Bone marrow (tissue), 2 donors: Measurements from ENCODE around the gene XRCC6.
"Not testable (repeated sequence)": the region's sequence is repeated elsewhere in the genome, so short reads cannot be mapped to it uniquely, and the experiment has no call there.

Experiments used
- DNase-seq, 2 donors: peaks; one replicate each; lab custom pipeline; 2025; lab: John Stamatoyannopoulos, UW

XRCC6 gene

GRCh38 chr22:41650821-41651220 is 29.7 kb downstream of the XRCC6 start:
- DNase-seq: no peak

GRCh38 chr22:41654322-41654721 is 33.2 kb downstream of the XRCC6 start:
- DNase-seq: no peak

- DNase-seq: no peak
These were observed 35.5 kb downstream of the XRCC6 start for GRCh38 chr22:41656556-41656955.

- DNase-seq: no peak
These were observed 36.6 kb downstream of the XRCC6 start for GRCh38 chr22:41657709-41658108.

GRCh38 chr22:41658869-41659268 is 37.8 kb downstream of the XRCC6 start:
- no peak for DNase-seq

GRCh38 chr22:41659941-41660340 is 38.8 kb downstream of the XRCC6 start:
- no peak for DNase-seq

- DNase-seq: no peak
These were observed 39.3 kb downstream of the XRCC6 start for GRCh38 chr22:41660416-41660815.

- no peak for DNase-seq
These were observed 40.0 kb downstream of the XRCC6 start for GRCh38 chr22:41661088-41661487.

- no peak for DNase-seq
These were observed 40.6 kb downstream of the XRCC6 start for GRCh38 chr22:41661713-41662112.

- not testable (repeated sequence) for DNase-seq
These were observed 42.5 kb downstream of the XRCC6 start for GRCh38 chr22:41663594-41663993.

GRCh38 chr22:41664490-41664889 is 43.4 kb downstream of the XRCC6 start:
- DNase-seq: no peak

- DNase-seq: no peak
These were observed 43.9 kb downstream of the XRCC6 start for GRCh38 chr22:41664951-41665350.

GRCh38 chr22:41668971-41669911 is 48.1 kb downstream of the XRCC6 start:
- no peak for DNase-seq

- DNase-seq: not testable (repeated sequence)
These were observed 51.0 kb downstream of the XRCC6 start for GRCh38 chr22:41672096-41672495.

- no peak for DNase-seq
These were observed 51.9 kb downstream of the XRCC6 start for GRCh38 chr22:41672780-41673509.

- no peak for DNase-seq
These were observed 53.8 kb downstream of the XRCC6 start for GRCh38 chr22:41674846-41675340.

- DNase-seq: no peak
These were observed 55.0 kb downstream of the XRCC6 start for GRCh38 chr22:41676134-41676533.

GRCh38 chr22:41681616-41682015 is 60.5 kb downstream of the XRCC6 start:
- DNase-seq: no peak

GRCh38 chr22:41682033-41682807 is 61.1 kb downstream of the XRCC6 start:
- DNase-seq: peak; percentile 58 to 67

- DNase-seq: no peak
These were observed 62.0 kb downstream of the XRCC6 start for GRCh38 chr22:41683052-41683451.

- DNase-seq: no peak
These were observed 62.5 kb downstream of the XRCC6 start for GRCh38 chr22:41683616-41684015.

- no peak for DNase-seq
These were observed 63.1 kb downstream of the XRCC6 start for GRCh38 chr22:41684194-41684593.
